T follicular helper cell (primary cell): Measurements from ENCODE around the gene IGF2BP2.
"Not testable (repeated sequence)": the region's sequence is repeated elsewhere in the genome, so short reads cannot be mapped to it uniquely, and the experiment has no call there.

Source experiments
- DNase-seq: peaks from one replicate; pipeline ENCODE4 v3.0.0-alpha.2; 2020; ENCODE audit warnings: low read depth

The IGF2BP2 gene

DNA sequence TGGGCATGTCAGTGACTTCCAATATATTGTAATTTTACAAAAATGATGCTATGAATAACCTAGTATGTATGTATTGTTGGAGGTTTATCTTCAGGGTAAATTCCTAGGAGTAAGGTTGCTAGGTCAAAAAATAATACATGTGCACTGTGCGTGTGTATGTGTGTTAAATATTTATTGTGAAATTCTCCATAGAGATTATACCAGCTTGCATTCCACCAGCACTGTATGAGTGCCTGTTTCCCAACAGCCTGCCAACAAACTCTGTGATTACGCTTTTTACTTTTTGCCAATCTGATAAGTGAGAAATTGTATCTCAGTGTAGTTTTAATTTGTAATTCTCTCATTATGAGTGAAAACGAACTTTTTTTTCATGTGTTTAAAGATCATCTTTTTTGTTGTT is 12.6 kb upstream of the IGF2BP2 start:
- no peak for DNase-seq

DNA sequence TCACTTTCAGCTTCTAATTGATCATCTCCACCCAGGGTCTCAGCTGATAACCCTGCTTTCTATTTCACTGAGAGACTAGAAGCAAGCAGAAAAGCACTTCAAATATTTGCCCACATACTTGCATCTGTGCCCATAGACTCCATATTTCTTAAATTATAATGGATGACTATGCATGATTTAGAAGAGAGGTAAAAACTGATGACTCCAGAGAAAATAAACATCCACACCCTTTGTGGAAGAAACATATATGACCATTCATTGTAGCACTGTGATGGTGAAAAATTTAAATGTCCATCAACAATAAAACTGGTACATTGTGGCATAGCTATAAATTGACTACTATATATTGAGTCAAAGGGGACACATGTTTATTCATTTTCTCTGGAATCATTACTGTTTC is 7.1 kb upstream of the IGF2BP2 start:
- no peak for DNase-seq

DNA sequence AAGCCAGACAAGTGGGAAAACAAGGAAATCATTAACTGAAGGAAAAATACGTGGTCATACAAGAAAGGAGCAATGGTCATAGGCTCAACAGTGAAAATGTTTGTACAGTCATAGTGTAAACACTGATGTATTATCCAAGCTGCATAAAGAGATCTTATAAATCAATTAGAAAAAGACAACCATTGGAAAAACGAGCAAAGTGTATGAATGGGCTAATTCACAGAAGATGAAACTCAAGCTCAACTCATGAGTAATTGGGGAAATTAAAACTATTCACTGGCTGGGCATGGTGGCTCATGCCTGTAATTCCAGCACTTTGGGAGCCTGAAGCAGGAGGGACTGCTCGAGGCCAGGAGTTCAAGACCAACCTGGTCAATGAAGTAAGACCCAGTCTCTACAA is 6.4 kb upstream of the IGF2BP2 start:
- DNase-seq, result no peak

DNA sequence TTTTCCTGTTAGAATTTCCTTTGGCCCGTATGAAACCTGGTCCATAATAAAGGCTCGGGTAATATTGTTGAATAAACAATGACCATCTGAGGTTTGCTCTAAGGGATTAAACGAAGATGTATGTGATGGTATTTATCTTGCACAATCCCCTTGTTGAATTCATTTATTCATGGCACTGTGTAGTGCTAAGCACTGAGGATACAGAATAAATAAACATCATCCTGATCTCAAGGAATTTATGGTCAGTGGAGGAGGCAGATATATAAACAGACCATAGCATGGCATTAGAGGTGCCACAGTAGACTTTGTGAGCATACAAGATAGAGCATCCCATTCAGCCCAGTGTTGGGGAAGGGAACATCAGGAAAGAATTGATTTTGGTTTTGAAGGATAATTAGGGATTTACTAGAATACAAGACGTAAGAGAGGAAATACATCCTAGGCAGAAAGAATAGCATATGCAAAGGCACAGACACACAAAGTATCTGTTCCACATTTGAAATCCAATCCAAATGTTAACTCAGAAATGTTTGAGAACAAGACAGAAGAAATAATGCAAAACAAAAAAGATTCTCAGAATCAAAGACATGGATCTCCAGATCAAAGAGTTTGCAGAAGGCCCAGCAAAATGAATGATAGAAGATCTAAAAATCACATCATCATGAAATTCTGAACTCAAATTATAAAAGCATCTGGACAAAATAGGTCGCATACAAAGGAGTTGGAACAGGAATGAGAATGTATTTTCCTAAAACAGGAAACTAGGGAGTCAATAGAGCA is 5.4 kb upstream of the IGF2BP2 start:
- DNase-seq, result no peak

DNA sequence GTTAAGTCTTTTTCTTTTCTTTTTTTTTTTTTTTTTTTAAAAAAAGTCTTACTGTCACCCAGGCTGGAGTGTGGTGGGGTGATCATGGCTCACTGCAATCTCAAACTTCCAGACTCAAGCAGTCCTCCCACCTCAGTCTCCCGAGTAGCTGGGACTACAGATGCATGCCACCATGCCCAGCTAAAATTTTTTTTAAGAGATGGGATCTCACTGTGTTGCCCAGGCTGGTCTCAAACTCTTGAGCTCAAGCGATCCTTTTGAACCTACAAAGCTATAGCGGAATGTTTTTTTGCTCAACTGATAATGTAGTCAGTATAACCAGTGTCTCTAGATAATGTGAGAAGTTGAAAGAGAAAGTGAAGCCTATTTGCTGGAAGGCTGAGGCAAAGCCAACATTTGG is 3.9 kb upstream of the IGF2BP2 start:
- DNase-seq, result no peak

DNA sequence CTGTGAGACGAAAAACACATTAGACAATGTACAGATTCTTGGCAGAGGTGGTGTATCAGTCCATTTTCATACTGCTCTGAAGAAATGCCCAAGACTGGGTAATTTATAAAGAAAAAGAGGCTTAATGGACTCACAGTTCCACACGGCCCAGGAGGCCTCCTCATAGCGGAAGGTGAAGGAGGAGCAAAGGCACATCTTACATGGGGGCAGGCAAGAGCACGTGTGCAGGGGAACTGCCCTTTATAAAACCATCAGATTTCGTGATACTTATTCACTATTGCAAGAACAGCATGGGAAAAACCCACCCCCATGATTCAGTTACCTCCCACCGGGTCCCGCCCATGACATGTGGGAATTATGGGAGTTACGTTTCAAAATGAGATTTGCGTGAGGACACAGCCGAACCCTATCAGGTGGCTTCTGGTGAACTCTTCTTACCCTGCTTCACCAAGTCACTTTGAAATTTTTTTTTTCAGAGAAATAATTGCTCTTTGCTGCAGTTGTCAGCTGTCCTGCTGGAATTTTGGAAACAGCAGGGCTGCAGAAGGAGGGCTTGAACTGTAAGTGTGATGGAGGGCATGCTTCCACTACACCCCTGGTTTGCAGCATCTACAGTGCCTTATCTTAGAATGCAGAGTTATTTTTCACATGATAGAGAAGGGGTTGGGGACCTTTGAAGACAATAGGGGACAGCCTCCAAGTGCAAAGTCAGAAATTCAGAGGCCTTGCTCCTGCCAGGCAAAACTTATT is 2.9 kb upstream of the IGF2BP2 start:
- DNase-seq, result no peak

DNA sequence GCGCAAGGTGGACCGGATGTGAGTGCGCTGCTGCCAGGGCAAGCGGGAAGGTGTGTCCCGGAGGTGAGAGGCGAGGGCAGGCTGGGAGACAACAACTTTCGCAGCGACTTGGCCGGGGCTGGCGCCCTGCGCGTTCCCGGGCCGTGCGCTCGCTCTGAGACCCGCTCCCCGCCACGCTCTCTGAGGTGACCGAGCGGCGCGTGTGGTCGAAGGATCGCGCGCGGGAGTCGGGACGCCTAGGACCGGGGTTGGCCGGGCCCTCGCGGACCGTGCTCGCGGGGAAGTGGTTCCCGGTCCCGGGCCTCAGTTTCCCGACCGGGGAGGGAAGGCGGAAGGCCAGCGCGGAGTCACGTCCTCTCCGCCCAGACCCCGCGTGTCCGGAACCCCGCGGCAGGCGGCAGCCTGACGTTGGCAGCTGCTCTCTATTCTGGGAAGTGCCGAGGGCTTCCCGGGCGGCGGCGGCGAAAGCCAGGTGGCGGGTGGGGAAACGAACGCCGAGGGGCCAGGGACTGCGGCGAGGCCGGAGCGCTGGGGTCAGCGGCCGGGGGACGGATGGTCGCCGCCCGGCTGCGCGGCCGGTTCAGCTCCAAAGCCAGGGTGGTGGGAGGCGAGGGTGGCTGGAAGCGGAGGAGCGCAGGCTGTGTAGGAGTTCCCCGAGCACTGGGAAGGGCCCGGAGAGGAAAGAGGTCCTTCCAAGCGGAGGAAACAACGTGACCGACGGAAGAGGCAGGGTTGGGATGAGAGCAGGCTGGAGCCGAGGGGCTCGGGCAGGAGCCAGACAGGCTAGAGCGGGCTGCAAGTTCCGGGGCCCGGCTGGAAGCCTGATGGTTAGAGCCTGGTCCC is 1.0 kb upstream of the IGF2BP2 start:
- no peak for DNase-seq

DNA sequence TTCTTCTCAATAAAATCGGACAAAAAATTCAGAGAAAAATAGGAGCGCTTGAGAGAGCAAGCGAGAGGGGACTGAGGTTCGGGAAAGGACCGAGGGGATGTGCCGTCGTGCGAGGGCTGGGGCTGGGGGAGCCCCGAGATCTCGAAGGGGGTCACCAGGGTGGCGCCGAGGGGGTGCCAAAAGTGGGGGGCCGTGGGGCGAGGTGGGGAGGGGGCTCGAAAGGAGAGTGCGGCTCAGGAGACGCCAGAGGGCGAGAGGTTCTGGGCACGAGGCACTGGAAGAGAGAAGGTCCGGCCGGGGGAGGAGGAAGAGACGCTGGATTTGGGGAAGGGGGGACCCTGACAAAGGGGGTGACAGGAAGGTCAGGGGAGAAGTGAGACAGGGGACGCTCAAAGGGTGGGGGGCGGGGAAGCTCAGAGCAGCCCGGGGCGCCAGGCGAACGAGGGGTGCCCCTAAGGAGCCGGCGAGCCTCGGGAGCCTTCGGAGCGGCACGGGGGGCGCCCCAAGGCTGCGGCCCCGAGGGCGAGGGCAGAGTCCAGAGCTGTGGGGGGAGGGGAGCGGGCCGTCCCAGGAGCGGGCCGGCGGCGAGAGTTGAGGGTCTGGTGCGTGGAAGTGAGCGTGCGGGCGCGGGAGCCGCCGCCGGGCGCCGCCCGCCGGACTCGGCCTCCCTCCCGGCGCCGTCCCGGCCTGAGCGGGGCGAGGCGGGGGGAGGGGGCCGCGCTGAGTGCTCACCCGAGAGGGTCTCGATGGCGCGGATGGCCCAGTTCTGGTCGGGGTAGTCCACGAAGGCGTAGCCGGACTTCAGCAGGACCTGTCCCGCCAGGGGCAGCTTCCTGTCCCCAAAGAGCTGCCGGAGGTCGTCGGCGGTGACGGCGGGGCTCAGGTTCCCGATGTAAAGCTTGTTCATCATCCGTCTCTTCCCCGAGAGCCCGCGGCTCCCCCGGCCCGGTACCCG is 514 bp downstream of the IGF2BP2 start:
- no peak for DNase-seq

DNA sequence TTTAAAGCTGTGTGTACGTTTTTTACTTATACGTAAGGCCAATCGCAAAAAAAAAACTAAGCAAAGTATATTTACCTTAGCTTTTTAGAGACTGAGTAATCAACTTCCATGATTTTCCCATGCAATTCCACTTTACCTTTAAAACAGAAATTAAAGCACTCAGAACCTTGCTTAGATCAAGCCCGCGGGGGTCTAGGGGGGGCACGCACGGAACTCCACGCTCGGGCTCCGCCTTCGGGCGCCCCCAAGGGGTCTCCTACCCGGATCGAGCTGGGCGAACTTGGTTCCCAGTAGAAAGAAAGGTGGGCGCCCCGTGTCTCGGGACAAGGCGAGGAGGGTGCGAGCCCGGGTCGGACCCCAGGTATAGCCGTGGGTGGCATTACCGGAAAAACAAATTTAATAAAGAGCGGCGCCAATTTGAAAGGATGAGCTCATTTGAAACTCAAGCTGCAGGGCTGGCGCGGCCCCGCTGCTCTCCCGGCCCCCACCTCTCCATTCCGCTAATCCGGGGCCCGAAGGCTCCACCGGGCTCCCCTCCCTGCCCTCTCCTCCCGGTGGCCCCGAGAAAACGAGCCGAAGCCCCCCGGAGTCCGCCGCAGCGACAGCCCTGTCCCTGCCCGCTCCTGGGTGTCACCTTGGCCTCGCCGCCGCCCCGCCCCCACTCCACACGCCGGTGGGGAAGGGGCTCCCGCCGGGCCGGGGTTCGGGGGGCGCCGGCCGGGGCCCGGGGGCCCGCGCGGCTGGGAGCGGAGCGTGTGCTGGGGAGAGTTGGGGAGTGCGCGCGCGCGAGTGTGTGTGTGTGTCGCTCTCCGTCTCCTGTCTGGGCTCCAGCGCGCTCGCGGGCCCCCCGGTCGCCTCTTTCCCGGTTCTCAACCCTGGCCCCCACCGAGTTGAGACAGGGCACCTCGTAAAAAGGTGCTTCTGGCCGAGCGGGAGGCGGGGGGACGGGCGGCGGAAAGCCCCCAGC is 1.5 kb downstream of the IGF2BP2 start:
- no peak for DNase-seq

DNA sequence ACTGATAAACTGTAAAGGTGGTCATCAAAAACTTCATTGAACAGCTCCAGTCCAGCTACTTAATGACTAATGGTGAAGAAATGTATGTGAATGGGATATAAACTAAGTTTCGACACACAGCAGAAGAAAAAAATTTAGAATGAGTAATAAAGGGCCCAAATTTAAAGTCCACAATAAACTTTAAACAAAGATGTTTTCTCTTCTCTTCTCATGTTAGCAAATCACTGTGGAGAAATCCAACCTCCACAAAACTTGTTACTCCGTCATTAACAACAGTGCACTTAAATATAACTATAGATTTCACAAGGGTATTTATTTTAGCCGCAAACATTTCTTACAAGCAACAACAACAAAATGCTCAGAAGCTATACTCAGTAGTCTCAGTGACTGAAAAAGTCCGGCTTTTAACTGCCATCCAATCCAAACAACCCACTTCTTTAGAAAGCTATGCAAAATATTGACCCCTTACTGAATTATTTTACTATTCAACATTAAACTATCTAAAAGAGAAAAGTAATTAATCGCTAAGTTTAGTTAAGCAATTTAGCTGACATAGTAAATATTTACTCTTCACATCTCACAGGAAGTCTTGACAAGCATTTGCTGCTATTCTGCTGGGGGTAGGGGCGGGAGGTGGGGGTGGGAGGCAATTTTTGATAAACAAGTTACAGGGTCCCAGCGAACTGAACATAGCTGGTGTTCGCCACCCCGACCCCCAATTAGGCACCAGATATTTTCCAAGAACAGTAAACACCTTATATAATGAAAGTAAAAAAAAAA is 2.4 kb downstream of the IGF2BP2 start:
- no peak for DNase-seq

DNA sequence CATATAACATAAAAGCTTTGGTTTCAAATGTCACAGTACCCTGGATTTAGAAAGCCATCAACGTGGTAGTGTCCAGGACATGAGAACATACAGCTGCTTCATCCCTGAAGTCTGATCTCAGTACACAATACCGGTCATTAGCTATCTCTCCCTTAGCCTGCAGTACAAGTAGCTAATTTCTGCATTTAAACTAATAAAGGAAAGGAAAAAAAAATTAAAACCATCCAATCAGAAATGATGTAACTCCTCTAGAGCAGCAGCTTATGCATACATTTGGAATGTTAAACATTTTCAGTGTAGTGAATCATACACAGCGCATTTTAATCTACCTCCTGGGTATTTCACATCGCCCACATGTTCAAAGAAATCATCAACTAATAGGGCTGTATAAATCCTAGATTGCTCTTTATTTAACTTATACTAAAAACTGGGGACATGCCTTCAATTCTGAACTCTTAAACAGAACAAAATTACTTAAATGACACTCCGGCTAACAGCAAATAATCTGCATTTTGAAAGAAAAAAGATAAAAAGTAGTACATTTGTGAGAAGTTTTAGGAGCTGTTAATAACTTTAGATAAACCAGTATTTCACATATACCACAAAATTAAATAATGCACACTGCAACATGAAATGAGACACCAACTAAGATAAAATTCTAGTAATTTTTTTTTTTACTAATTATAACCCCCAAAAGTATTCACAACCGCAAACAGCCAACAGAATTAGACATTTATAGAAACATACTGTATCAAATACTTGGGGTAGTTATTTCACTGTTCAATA is 3.7 kb downstream of the IGF2BP2 start:
- DNase-seq, result no peak

DNA sequence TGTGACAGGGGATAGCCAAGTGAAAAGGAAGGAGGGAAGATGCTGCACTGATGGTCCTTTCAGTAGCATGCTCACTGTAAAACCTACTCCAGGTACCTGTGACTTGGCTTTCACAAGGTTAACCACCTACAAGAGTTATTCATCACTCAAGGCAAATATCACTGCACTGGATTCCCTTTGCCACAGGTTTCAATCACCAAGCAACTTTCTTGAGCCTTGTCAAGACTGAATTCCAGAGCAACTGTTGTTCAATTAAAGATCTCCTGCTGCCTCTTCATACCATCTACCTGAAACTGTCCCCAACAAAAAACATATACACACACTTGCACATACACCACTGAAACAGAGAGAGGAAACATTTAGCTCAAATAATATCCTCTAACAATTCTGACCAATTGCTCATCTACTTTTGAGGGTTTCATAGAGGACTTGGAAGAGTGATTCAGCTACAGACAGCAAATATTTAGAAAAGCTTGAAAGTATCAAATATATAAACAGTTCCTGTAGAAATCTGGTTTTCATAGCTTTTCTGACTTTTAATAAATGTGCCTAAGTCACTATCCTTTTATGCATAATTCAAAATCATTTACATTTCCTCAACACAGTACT is 6.5 kb downstream of the IGF2BP2 start:
- DNase-seq, result no peak

DNA sequence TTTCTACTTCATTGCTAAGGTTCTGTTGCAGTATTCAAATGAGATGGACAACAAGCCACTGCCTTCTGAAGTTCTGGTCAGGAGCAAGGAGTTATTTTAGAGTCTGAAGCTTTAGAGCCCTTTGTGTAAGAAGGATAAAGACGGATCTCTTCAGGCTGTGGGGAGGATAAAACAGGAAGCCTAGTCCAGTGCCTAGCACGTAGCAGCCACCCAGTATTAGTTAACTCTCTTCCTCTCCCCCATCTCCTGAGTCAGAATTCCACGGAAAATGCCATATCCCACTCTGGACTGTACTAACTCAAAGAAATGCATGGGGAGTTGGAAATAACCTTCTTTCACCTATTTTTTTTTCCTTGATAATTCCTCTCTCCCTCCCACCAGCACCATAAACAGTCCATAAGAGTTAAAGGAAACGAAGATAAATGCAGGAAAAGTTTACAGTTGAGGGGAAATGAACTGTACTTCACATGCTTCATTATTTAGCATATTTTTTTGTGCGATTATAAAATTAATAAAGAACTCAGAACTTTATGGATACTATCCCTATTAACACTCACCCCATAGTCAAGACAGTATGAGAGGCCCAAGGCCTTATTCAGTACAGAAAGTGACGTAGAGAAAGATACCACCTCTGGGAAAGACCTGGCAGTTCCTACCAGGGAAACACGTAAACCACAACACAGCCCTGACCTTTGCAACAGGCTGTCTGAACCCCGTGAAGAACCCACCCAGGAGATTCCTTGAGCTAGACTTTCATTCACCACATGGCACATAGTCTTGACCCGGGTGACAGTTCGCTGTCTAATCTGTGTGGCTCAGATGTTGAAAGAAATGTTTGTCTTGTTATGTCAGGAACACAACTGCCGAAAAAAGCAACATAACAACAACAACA is 9.2 kb downstream of the IGF2BP2 start:
- no peak for DNase-seq

DNA sequence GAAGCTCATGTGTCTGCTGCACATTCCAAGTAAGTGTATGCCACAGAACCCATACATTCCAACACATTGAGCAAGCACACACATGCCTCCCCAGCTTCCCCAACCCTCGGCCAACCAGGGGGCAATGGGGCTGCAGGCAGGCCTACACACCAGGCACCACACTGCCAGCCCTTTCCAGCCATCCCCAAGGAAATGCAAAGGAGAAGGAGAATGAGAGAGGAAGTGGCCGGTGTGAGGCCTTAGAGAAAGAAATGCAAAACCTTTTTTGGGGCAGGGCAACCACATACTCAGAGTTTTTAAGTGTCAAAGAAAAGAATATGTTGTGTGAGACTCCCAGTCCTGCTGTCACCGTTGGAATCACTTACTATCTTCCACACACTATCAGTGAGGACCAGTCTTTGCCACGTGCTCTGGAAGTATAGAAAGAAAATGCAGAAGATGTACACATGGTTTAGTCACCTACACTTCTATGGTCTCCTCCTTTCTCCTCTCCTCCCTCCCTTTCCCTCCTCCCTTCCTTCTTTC is 11.1 kb downstream of the IGF2BP2 start:
- DNase-seq, result no peak

DNA sequence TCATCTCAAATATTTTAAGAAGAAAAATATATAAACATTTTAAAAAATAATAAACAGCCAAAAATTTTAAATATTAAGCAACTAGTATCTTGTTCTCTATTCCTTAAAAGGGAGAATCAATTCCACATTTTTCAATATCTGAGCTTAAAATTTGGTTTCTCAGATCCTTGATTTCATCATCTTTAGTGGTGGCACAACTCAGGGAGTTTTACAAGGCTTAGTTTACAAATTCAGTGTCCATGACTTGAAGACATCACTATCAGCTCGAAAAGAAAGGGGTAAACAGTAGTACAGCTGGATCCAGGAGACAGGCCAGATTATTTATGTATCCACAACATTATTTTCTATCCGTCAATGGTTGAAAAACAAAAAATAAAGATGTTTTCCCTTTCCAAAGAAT is 11.6 kb downstream of the IGF2BP2 start:
- no peak for DNase-seq

DNA sequence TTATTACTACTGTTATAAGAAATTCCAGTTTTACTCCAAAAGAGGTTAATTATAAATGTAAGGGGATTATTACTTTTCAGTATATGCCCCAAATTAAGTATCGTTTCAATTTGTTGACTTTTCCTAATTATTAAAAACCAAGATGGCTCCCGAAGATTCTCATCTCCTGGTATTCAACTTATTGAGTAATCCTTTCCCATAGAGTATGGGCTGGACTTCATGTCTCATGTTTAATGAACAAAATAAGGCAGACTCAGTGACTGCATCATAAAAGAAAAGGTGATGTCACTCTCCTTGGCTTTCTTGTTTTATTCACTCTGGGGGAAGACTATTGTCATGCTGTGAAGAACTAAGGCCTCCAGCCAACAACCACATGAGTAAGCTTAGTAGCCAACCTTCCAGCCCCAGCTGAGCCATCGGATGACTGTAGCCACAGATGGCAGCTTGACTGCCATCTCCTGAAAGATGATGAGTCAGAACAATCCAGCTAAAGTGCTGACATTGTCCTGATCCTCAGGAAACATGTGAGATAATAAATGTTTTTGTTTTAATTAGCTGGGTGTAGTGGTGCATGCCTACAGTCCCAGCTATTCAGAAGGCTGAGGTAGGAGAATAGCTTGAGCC is 17.3 kb downstream of the IGF2BP2 start:
- no peak for DNase-seq

DNA sequence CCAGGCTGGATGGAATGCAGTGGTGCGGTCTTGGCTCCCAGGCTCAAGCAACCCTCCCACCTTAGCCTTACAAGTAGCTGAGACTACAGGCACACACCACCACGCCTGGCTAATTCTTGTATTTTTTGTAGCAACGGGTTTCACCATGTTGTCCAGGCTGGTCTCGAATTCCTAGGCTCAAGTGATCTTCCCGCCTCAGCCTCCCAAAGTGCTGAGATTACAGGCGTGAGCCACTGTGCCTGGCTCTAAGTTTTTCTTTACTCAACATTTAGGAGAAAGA is 26.1 kb downstream of the IGF2BP2 start:
- not testable (repeated sequence) for DNase-seq
